HL-60/S4 treated with retinoic acid at 250 ng/mL for 4 days and 3 days (cell line): Measurements from ENCODE around the gene NRG2.

Source experiments
- in situ Hi-C: fragments of 300-500 bp; cut with MboI; formaldehyde crosslinking; loops from 2 replicates; pipeline ENCODE4 v1.7.0; 2022; ENCODE audit warnings: low sequenced_read_pairs

NRG2 gene

GRCh38 chr5:140013536-140013935 is 29.6 kb downstream of the NRG2 start:
- in situ Hi-C loops: no loop called here

- in situ Hi-C loops: no loop called here
These were observed 30.7 kb downstream of the NRG2 start for GRCh38 chr5:140012443-140012842.

GRCh38 chr5:140011297-140011802 is 31.7 kb downstream of the NRG2 start:
- in situ Hi-C loops: no loop called here

GRCh38 chr5:140010798-140011197 is 32.3 kb downstream of the NRG2 start:
- in situ Hi-C loops: no loop called here

- in situ Hi-C loops: no loop called here
These were observed 35.8 kb downstream of the NRG2 start for GRCh38 chr5:140007311-140007710.

- in situ Hi-C loops: no loop called here
These were observed 37.9 kb downstream of the NRG2 start for GRCh38 chr5:140005145-140005591.

GRCh38 chr5:140004174-140004573 is 38.9 kb downstream of the NRG2 start:
- in situ Hi-C loops: no loop called here

GRCh38 chr5:140003519-140003918 is 39.6 kb downstream of the NRG2 start:
- in situ Hi-C loops: no loop called here

GRCh38 chr5:140000332-140000731 is 42.8 kb downstream of the NRG2 start:
- in situ Hi-C loops: no loop called here

- in situ Hi-C loops: no loop called here
These were observed 44.3 kb downstream of the NRG2 start for GRCh38 chr5:139998837-139999236.

GRCh38 chr5:139997276-139997675 is 45.8 kb downstream of the NRG2 start:
- in situ Hi-C loops: no loop called here

GRCh38 chr5:139995929-139996328 is 47.2 kb downstream of the NRG2 start:
- in situ Hi-C loops: no loop called here

- in situ Hi-C loops: no loop called here
These were observed 48.9 kb downstream of the NRG2 start for GRCh38 chr5:139994234-139994633.

- in situ Hi-C loops: no loop called here
These were observed 57.4 kb downstream of the NRG2 start for GRCh38 chr5:139985733-139986132.

GRCh38 chr5:139985290-139985689 is 57.8 kb downstream of the NRG2 start:
- in situ Hi-C loops: no loop called here

GRCh38 chr5:139984816-139985215 is 58.3 kb downstream of the NRG2 start:
- in situ Hi-C loops: no loop called here

GRCh38 chr5:139982975-139983240 is 60.2 kb downstream of the NRG2 start:
- in situ Hi-C loops: no loop called here

GRCh38 chr5:139982157-139982974 is 60.7 kb downstream of the NRG2 start:
- in situ Hi-C loops: no loop called here

GRCh38 chr5:139980765-139981164 is 62.3 kb downstream of the NRG2 start:
- in situ Hi-C loops: no loop called here

- in situ Hi-C loops: no loop called here
These were observed 63.2 kb downstream of the NRG2 start for GRCh38 chr5:139979943-139980342.

GRCh38 chr5:139979518-139979917 is 63.6 kb downstream of the NRG2 start:
- in situ Hi-C loops: no loop called here

GRCh38 chr5:139976703-139977102 is 66.4 kb downstream of the NRG2 start:
- in situ Hi-C loops: no loop called here

GRCh38 chr5:139975942-139976341 is 67.2 kb downstream of the NRG2 start:
- in situ Hi-C loops: no loop called here
